Testis (tissue), 2 donors: ENCODE data around the gene TBC1D19.

Source experiments
- POLR2A ChIP-seq: fragments of 450-650 bp; IDR thresholded peaks from one replicate; pipeline ENCODE4 v1.6.1; 2017; ENCODE audit warnings: antibody characterized with exemption, mild to moderate bottlenecking, moderate library complexity
- TF ChIP-seq, protein P1 (sequence below), 3 experiments: fragments of 450-650 bp in 2 of 3; fragments of 200-600 bp in 1 of 3; sonication (generic) in 1 of 3; IDR thresholded peaks; one replicate each; pipeline ENCODE4 v1.5.1; 2016 to 2019; ENCODE audit warnings: antibody characterized with exemption in 3 of 3, mild to moderate bottlenecking in 2 of 3, moderate library complexity in 1 of 3

DNA sequence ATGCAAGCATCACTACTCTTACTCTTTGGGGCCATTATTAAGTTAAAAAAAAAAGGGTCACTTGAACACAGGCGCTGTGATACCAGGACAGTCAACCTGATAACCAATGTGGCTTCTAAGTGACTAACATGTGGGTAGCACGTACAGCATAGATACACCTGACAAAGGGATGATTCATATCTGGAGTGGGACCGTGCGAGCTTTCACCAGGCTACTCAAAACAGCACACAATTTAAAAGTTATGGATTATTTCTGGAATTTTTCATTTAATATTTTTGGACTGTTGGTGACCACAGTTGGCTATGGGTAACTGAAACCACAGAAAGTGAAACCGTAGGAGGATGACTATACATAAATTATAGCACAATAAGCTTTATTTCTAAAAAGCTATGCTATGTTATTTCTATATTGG is 162.9 kb downstream of the TBC1D19 start:
- TF ChIP-seq POLR2A = no peak
- TF ChIP-seq, protein P1, sequence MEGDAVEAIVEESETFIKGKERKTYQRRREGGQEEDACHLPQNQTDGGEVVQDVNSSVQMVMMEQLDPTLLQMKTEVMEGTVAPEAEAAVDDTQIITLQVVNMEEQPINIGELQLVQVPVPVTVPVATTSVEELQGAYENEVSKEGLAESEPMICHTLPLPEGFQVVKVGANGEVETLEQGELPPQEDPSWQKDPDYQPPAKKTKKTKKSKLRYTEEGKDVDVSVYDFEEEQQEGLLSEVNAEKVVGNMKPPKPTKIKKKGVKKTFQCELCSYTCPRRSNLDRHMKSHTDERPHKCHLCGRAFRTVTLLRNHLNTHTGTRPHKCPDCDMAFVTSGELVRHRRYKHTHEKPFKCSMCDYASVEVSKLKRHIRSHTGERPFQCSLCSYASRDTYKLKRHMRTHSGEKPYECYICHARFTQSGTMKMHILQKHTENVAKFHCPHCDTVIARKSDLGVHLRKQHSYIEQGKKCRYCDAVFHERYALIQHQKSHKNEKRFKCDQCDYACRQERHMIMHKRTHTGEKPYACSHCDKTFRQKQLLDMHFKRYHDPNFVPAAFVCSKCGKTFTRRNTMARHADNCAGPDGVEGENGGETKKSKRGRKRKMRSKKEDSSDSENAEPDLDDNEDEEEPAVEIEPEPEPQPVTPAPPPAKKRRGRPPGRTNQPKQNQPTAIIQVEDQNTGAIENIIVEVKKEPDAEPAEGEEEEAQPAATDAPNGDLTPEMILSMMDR (IDR thresholded peaks at IDR 0.05) = no peak
